ENCODE data around the gene PLSCR3. TPM values are rescaled to one million over a fixed set of nuclear protein-coding genes. Genes with fewer than 3 reads are reported as not detected.

PLSCR3 gene
- total RNA-seq, 1 donor from 2014 or later, result 9.0 TPM

DNA sequence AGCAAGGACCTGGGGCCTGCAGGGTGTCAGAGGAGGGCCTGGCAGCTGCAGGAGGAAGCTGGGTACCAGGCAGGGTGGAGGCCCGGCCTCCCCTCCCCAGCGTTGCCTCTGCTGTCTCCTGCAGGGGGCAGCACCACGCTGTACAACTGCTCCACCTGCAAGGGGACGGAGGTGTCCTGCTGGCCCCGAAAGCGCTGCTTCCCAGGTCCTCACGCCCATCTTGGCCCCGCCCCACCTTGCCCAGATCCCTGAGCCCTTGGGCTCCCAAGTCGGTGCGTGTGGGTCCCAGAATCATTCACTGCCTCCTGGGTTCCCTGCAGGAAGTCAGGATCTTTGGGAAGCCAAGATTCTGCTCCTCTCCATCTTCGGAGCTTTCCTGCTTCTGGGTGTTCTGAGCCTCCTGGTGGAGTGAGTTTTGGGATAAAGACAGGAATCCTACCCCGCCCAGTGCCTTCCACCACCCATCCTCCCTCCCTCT, 38.2 kb downstream of the PLSCR3 start:
- TF ChIP-seq, protein P1, sequence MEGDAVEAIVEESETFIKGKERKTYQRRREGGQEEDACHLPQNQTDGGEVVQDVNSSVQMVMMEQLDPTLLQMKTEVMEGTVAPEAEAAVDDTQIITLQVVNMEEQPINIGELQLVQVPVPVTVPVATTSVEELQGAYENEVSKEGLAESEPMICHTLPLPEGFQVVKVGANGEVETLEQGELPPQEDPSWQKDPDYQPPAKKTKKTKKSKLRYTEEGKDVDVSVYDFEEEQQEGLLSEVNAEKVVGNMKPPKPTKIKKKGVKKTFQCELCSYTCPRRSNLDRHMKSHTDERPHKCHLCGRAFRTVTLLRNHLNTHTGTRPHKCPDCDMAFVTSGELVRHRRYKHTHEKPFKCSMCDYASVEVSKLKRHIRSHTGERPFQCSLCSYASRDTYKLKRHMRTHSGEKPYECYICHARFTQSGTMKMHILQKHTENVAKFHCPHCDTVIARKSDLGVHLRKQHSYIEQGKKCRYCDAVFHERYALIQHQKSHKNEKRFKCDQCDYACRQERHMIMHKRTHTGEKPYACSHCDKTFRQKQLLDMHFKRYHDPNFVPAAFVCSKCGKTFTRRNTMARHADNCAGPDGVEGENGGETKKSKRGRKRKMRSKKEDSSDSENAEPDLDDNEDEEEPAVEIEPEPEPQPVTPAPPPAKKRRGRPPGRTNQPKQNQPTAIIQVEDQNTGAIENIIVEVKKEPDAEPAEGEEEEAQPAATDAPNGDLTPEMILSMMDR (IDR thresholded peaks at IDR 0.05; ENCODE audit: insufficient read depth, low read length, severe bottlenecking), result peak; percentile 97
- Histone ChIP-seq H3K36me3 (ENCODE audit: control insufficient read depth, insufficient read depth, low read length) (no peaks in the 10 kb centered on the region), H3K27me3 (ENCODE audit: control insufficient read depth, insufficient read depth, low read length) (no peaks in the 10 kb centered on the region), H3K4me3 (ENCODE audit: low read depth, low read length) (no peak overlapping the region)
- peak; percentile 47 for FAIRE-seq
- DNase-seq (ENCODE audit: low read depth), result peak; percentile 82

DNA sequence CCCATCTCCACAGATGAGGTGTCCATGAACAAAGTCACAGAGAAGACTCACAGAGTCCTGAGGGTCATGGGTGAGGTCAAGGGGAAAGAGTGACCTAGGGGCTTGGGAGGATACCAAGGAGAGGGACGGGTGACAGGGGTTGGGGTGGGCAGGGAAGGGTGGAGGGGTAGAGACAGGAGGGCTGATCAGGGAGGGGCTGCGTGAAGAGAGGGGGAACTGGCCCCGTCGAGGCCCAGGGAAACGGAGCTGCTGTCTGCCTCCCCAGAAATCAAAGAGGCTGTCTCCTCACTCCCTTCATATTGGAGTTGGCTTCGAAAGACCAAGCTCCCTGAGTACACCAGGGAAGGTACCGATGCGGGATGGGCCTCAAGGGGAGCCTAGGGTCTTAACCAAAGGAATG, 38.8 kb downstream of the PLSCR3 start:
- no peaks in the 10 kb centered on the region for H3K27me3 ChIP-seq (ENCODE audit: control insufficient read depth, insufficient read depth, low read length)
- no peaks in the 10 kb centered on the region for H3K36me3 ChIP-seq (ENCODE audit: control insufficient read depth, insufficient read depth, low read length)
- FAIRE-seq (no peak), DNase-seq (ENCODE audit: low read depth) (peak; percentile 29)
- no peak overlapping the region for H3K4me3 ChIP-seq (ENCODE audit: low read depth, low read length)
- TF ChIP-seq, protein P1 (IDR thresholded peaks at IDR 0.05; ENCODE audit: insufficient read depth, low read length, severe bottlenecking), result no peak

DNA sequence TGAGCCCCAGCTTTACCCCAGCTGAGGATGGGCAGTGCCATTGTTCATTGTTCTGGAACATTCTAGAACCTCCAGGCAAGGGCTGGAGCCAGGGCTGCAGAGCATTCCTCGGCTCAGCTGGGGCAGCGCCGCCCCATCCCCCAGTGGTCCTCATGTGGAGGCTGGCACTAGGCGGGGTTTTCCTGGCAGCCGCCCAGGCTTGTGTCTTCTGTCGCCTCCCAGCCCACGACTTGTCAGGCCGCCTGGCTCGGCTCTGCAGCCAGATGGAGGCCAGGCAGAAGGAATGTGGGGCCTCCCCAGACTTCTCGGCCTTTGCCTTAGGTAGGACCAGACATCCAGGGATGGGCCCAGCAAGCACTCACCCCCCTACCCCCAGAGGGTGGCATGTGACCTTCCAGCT, 39.3 kb downstream of the PLSCR3 start, which contains the start of gene TMEM95:
Gene TMEM95, plus strand, starts transcription at position 104 of the 400 bp plus-strand sequence. Its CDS starts 49 bp downstream, at position 153.
- DNase-seq (ENCODE audit: low read depth) (peak; percentile 41), FAIRE-seq (no peak)
- Histone ChIP-seq H3K36me3 (ENCODE audit: control insufficient read depth, insufficient read depth, low read length) (no peaks in the 10 kb centered on the region), H3K27me3 (ENCODE audit: control insufficient read depth, insufficient read depth, low read length) (no peaks in the 10 kb centered on the region), H3K4me3 (ENCODE audit: low read depth, low read length) (peak within 1 kb of the TSS; percentile 96)
- TF ChIP-seq, protein P1 (IDR thresholded peaks at IDR 0.05; ENCODE audit: insufficient read depth, low read length, severe bottlenecking), result no peak

DNA sequence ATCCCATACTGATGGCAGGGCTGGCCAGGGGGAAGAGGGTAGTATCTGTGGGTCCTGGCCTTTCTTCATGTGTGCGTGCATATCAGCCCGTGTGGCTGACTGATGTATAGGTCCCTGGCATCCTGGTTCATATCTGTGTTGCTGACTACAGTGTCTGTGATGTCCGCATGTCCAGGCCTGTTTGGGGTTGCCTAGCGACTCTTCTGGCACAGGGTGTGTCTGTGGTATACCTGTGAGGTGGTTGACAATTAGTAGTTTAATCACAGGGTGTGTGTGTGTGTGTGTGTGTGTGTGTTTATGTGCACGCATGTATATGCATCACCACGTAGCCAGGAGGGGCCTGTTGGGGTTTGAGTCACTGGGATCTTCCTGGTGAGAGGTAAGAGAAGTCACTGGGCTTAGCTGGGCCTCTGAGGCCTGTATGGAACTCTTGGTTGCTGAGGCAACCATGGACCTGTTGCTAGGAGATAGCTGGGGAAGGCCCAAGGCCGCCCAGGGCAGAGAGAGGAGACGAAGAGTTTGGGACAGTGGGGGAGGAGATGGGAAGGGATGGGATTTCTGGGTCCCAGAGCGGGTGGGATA, 40.0 kb downstream of the PLSCR3 start:
- Histone ChIP-seq H3K4me3 (ENCODE audit: low read depth, low read length) (peak overlapping the region; percentile 96), H3K27me3 (ENCODE audit: control insufficient read depth, insufficient read depth, low read length) (no peaks in the 10 kb centered on the region), H3K36me3 (ENCODE audit: control insufficient read depth, insufficient read depth, low read length) (no peaks in the 10 kb centered on the region)
- FAIRE-seq, result peak; percentile 100
- DNase-seq (ENCODE audit: low read depth), result peak; percentile 100
- TF ChIP-seq, protein P1 (IDR thresholded peaks at IDR 0.05; ENCODE audit: insufficient read depth, low read length, severe bottlenecking), result peak; percentile 26

DNA sequence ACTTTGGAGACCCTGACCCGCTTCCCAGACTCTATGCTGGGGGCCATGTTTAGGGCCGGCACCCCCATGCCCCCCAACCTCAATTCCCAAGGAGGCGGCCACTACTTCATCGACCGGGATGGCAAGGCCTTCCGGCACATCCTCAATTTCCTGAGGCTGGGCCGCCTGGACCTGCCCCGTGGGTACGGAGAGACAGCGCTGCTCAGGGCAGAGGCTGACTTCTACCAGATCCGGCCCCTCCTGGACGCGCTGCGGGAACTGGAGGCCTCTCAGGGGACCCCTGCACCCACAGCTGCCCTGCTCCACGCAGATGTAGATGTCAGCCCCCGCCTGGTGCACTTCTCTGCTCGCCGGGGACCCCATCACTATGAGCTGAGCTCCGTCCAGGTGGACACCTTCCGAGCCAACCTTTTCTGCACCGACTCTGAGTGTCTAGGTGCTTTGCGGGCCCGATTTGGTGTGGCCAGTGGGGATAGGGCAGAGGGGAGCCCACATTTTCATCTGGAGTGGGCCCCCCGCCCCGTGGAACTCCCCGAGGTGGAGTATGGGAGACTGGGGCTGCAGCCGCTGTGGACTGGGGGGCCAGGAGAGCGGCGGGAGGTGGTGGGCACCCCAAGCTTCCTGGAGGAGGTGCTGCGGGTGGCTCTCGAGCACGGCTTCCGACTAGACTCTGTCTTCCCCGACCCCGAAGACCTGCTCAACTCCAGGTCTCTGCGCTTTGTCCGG, 41.3 kb downstream of the PLSCR3 start:
- Histone ChIP-seq H3K27me3 (ENCODE audit: control insufficient read depth, insufficient read depth, low read length) (no peaks in the 10 kb centered on the region), H3K4me3 (ENCODE audit: low read depth, low read length) (peak overlapping the region; percentile 96), H3K36me3 (ENCODE audit: control insufficient read depth, insufficient read depth, low read length) (no peaks in the 10 kb centered on the region)
- no peak for DNase-seq (ENCODE audit: low read depth)
- no peak for FAIRE-seq
- TF ChIP-seq, protein P1 (IDR thresholded peaks at IDR 0.05; ENCODE audit: insufficient read depth, low read length, severe bottlenecking), result no peak
